H1 (cell line): Measurements from ENCODE around the gene FOXD4L1. TPM values are rescaled to one million over a fixed set of nuclear protein-coding genes. Genes with fewer than 3 reads are reported as not detected.
"Not testable (repeated sequence)": the region's sequence is repeated elsewhere in the genome, so short reads cannot be mapped to it uniquely, and the experiment has no call there.

Source experiments
- CTCF ChIA-PET: fragments of 300-600 bp; sonication (Branson Sonifier 250); formaldehyde crosslinking; loops from one replicate; lab custom pipeline; 2021; ENCODE audit not compliant: partially characterized antibody; lab: Charles Lee
- POLR2A ChIA-PET: fragments of 300-600 bp; sonication (Branson Sonifier 250); formaldehyde crosslinking; loops from one replicate; lab custom pipeline; 2021; ENCODE audit warnings: inconsistent platforms; ENCODE audit not compliant: partially characterized antibody; lab: Charles Lee
- DNase-seq, 2 experiments: peaks; one replicate each; pipeline versions ENCODE4 v3.0.0 to v3.0.0-alpha.2; 2010 to 2022; ENCODE audit warnings: low spot score in 2 of 2, low read depth in 1 of 2, mixed read lengths in 1 of 2
- FAIRE-seq: peaks from 2 replicates; lab custom pipeline; 2011; peaks lifted over from hg19 to GRCh38; lab: Jason Lieb, UNC
- H2AFZ ChIP-seq: 2 replicates; pipeline ENCODE4 v1.8.1; 2012; ENCODE audit warnings: low read length, inconsistent platforms
- H2AK5ac ChIP-seq: 2 replicates; pipeline ENCODE4 v1.6.1; 2013; ENCODE audit warnings: low read depth, low read length
- H2BK120ac ChIP-seq: replicated peaks from 2 replicates; pipeline ENCODE3; 2013; ENCODE audit warnings: low read depth, low read length, inconsistent platforms
- H2BK12ac ChIP-seq: 2 replicates; pipeline ENCODE4 v1.6.1; 2013; ENCODE audit warnings: low read depth, low read length
- H2BK15ac ChIP-seq: 2 replicates; pipeline ENCODE4 v1.6.1; 2013; ENCODE audit warnings: low read length
- H2BK20ac ChIP-seq: 2 replicates; pipeline ENCODE4 v1.6.1; 2013; ENCODE audit warnings: low read length
- H2BK5ac ChIP-seq: 2 replicates; pipeline ENCODE4 v1.6.1; 2013; ENCODE audit warnings: low read depth, low read length
- H3K14ac ChIP-seq: 2 replicates; pipeline ENCODE4 v1.6.1; 2013; ENCODE audit warnings: inconsistent platforms; ENCODE audit not compliant: insufficient read length
- H3K18ac ChIP-seq: 2 replicates; pipeline ENCODE4 v1.6.1; 2013; ENCODE audit warnings: low read length; ENCODE audit errors: extremely low read depth
- H3K23ac ChIP-seq: 2 replicates; pipeline ENCODE4 v1.6.1; 2013; ENCODE audit warnings: inconsistent platforms; ENCODE audit not compliant: insufficient read length
- H3K23me2 ChIP-seq: 2 replicates; pipeline ENCODE4 v1.6.1; 2013; ENCODE audit warnings: low read depth, low read length
- H3K27ac ChIP-seq: 2 replicates; pipeline ENCODE4 v1.6.1; 2011; ENCODE audit warnings: low read depth, low read length, inconsistent platforms
- H3K27me3 ChIP-seq, 4 experiments: replicated peaks in 1 of 4; 1 replicate in 1 of 4; 2 replicates in 3 of 4; pipeline versions ENCODE4 v1.6.1 to v1.8.1; 2011 to 2013; ENCODE audit warnings: low read length in 3 of 4, mild to moderate bottlenecking in 3 of 4, inconsistent platforms in 2 of 4, mixed read lengths in 2 of 4, moderate library complexity in 1 of 4; ENCODE audit not compliant: control insufficient read depth in 3 of 4, insufficient read depth in 3 of 4; ENCODE audit errors: extremely low read depth in 1 of 4
- H3K36me3 ChIP-seq, 4 experiments: 2 replicates each; pipeline versions ENCODE4 v1.6.1 to v1.8.1; 2011 to 2013; ENCODE audit warnings: mild to moderate bottlenecking in 4 of 4, low read length in 3 of 4, moderate library complexity in 2 of 4, control low read depth in 1 of 4, inconsistent platforms in 1 of 4; ENCODE audit not compliant: insufficient read depth in 4 of 4, control insufficient read depth in 2 of 4
- H3K4ac ChIP-seq: replicated peaks from 2 replicates; pipeline ENCODE3; 2013; ENCODE audit warnings: low read length, low read depth, mixed read lengths, inconsistent platforms; ENCODE audit not compliant: insufficient read length
- H3K4me1 ChIP-seq, 4 experiments: replicated peaks in 1 of 4; 1 replicate in 1 of 4; 2 replicates in 3 of 4; pipeline versions ENCODE4 v1.6.1 to v1.8.1; 2011 to 2013; ENCODE audit warnings: low read length in 3 of 4, inconsistent platforms in 2 of 4, mixed read lengths in 1 of 4; ENCODE audit not compliant: insufficient read depth in 4 of 4, control insufficient read depth in 3 of 4
- H3K4me2 ChIP-seq, 2 experiments: 2 replicates each; pipeline versions ENCODE4 v1.6.1 to v1.8.1; 2011 to 2013; ENCODE audit warnings: low read depth in 2 of 2, low read length in 2 of 2, control low read depth in 1 of 2, inconsistent platforms in 1 of 2, mild to moderate bottlenecking in 1 of 2; ENCODE audit not compliant: insufficient read depth in 1 of 2
- H3K4me3 ChIP-seq, 4 experiments: fragments of 200-600, 300-600 bp in 1 of 4; sonication (generic), shearing (Covaris generic), sonication (Bioruptor Twin) in 1 of 4; 2 replicates each; pipeline versions ENCODE4 v1.5.1 to v1.8.1; 2011 to 2016; ENCODE audit warnings: low read length in 4 of 4, low read depth in 3 of 4, control low read depth in 2 of 4, inconsistent platforms in 2 of 4, mild to moderate bottlenecking in 2 of 4, mixed read lengths in 1 of 4, moderate library complexity in 1 of 4; ENCODE audit not compliant: insufficient read depth in 2 of 4; ENCODE audit errors: extremely low read depth in 1 of 4
- H3K56ac ChIP-seq: replicated peaks from 2 replicates; pipeline ENCODE3; 2013; ENCODE audit warnings: low read depth, mild to moderate bottlenecking, mixed read lengths, low read length, inconsistent platforms; ENCODE audit not compliant: insufficient read length
- H3K79me1 ChIP-seq: 2 replicates; pipeline ENCODE4 v1.6.1; 2013; ENCODE audit warnings: low read depth, low read length, control low read depth
- H3K79me2 ChIP-seq, 2 experiments: 2 replicates each; pipeline versions ENCODE4 v1.6.1 to v1.8.1; 2012 to 2013; ENCODE audit warnings: low read length in 2 of 2, mild to moderate bottlenecking in 2 of 2, inconsistent platforms in 1 of 2; ENCODE audit not compliant: insufficient read depth in 2 of 2, control insufficient read depth in 1 of 2
- H3K9ac ChIP-seq, 4 experiments: replicated peaks in 1 of 4; 1 replicate in 1 of 4; 2 replicates in 3 of 4; pipeline versions ENCODE4 v1.6.1 to v1.8.1; 2011 to 2013; ENCODE audit warnings: low read depth in 3 of 4, low read length in 3 of 4, control low read depth in 2 of 4, mild to moderate bottlenecking in 2 of 4, moderate library complexity in 2 of 4, inconsistent platforms in 1 of 4; ENCODE audit errors: extremely low read depth in 1 of 4
- H3K9me3 ChIP-seq, 2 experiments: 2 replicates each; pipeline versions ENCODE4 v1.6.1 to v1.8.1; 2012 to 2013; ENCODE audit warnings: mild to moderate bottlenecking in 2 of 2, moderate library complexity in 2 of 2, control low read depth in 1 of 2, inconsistent platforms in 1 of 2, low read depth in 1 of 2, low read length in 1 of 2, mixed read lengths in 1 of 2; ENCODE audit not compliant: insufficient read depth in 2 of 2
- H4K20me1 ChIP-seq, 2 experiments: replicated peaks in 1 of 2; 2 replicates each; pipeline versions ENCODE3 to v1.8.1; 2011 to 2013; ENCODE audit warnings: inconsistent platforms in 2 of 2, low read length in 2 of 2, mild to moderate bottlenecking in 1 of 2; ENCODE audit not compliant: insufficient read depth in 2 of 2, control insufficient read depth in 1 of 2
- H4K5ac ChIP-seq: 2 replicates; pipeline ENCODE4 v1.6.1; 2013; ENCODE audit warnings: low read length, low read depth, mixed read lengths, inconsistent platforms; ENCODE audit not compliant: insufficient read length
- H4K8ac ChIP-seq: 2 replicates; pipeline ENCODE4 v1.8.0; 2013; ENCODE audit warnings: mild to moderate bottlenecking, moderate library complexity, low read length, inconsistent platforms; ENCODE audit not compliant: insufficient read depth; ENCODE audit errors: extremely low read depth
- H4K91ac ChIP-seq: replicated peaks from 2 replicates; pipeline ENCODE3; 2013; ENCODE audit warnings: low read length, mixed read lengths, inconsistent platforms; ENCODE audit not compliant: insufficient read length
- WGBS, 2 experiments: shearing (Covaris generic) in 1 of 2; methylation state at CpG; one replicate each; pipeline versions ENCODE4 v1.1.6 to v1.1.7; 2013 to 2015; ENCODE audit warnings: low lambda C conversion rate in 2 of 2, mixed read lengths in 2 of 2, inconsistent platforms in 1 of 2, low coverage in 1 of 2, missing lambda C conversion rate in 1 of 2; ENCODE audit not compliant: insufficient replicate concordance in 2 of 2, insufficient coverage in 1 of 2, insufficient read length in 1 of 2; ENCODE audit errors: extremely low coverage in 1 of 2, missing lambda C conversion rate in 1 of 2; 5-methylcytosine and 5-hydroxymethylcytosine counted together
- polyA plus RNA-seq, 7 experiments: library from polyadenylated mRNA; depleted of rRNA in 3 of 7; stranded (reverse) in 5 of 7; unstranded in 2 of 7; fragments of >200 nt in 5 of 7; fragments of 200-250 nt in 2 of 7; gene quantifications; 1 replicate in 5 of 7; 2 replicates in 1 of 7; 4 replicates in 1 of 7; pipeline versions ENCODE4 v1.2.1 to v1.2.3, GENCODE V29; 2011 to 2013; ENCODE audit warnings: missing spikeins in 2 of 7, mixed read lengths in 2 of 7
- total RNA-seq: library from RNA; stranded (reverse); fragmentation: NEBNext Ultra II Directional; extraction: Animal tissue kit (Norgen Biotek cat#: 25700); gene quantifications from 2 replicates; pipeline ENCODE4 v1.2.1, GENCODE V29; 2021

Gene FOXD4L1
- total and polyA plus RNA-seq, 2 of the 8 experiments (the other 6 are each of a cell fraction or from before 2014, with no cell fraction given) = not detected

DNA sequence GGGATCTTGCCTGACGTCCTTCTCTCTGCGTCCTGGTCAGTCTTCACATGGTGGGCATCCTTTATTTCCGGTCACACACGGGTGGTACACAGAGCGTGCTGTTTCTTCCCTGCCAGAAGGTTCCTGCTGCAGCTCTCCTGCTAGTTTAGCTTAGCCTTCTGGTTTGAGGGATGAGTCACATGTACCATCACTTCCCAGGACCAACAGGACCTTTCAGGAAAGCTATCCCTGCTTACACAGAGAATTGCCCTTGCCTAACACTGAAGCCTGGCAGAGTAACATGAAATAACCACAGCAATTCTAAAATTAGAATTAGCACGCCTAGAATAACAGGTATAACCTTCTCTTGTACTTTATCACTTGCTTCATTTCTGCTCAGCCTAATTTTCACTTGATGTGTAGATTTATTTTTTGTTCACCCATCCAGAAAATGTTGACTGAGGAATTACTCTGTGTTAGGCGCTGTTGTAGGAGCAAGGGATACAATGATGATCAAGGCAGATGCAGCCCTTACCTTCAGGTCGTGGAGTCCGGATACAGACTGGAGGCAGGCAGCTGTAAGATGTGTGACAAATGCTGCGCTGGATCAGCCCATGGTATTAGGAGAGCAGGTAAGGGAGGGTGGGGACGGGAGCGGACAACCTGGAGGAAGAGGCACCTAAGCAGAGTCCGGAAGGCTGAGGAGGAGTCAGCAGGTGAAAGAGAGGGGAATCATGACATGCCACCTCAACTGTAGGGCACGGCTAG is 9.1 kb downstream of the FOXD4L1 start:
- H2BK5ac ChIP-seq, H3K18ac ChIP-seq, H2BK120ac ChIP-seq, H2BK12ac ChIP-seq, H3K4ac ChIP-seq, H4K91ac ChIP-seq, H3K36me3 ChIP-seq, H4K8ac ChIP-seq, DNase-seq, H3K23me2 ChIP-seq, CTCF ChIA-PET, H3K9me3 ChIP-seq, H2AFZ ChIP-seq, H3K4me1 ChIP-seq, H3K4me2 ChIP-seq, H4K20me1 ChIP-seq, H3K79me1 ChIP-seq, H4K5ac ChIP-seq, H2BK20ac ChIP-seq, H2AK5ac ChIP-seq, H3K27ac ChIP-seq, H3K23ac ChIP-seq, H3K56ac ChIP-seq, H3K14ac ChIP-seq, H2BK15ac ChIP-seq, FAIRE-seq, POLR2A ChIA-PET, H3K4me3 ChIP-seq, H3K79me2 ChIP-seq, H3K9ac ChIP-seq: not testable (repeated sequence)
- 41% methylated on average over 10 of the region's 14 CpGs; no CpG with 5 or more reads in 1 of the 2 experiments for WGBS, 2 experiments
- peaks cover 17 to 35% (median 23%) of the 10 kb centered on the region in 4 experiments; a peak in 6 of 7 replicates for H3K27me3 ChIP-seq

GRCh38 chr2:113508187-113508586 is 9.7 kb downstream of the FOXD4L1 start:
- H2AK5ac ChIP-seq, H3K4me2 ChIP-seq, H3K27ac ChIP-seq, H4K5ac ChIP-seq, H3K4ac ChIP-seq, H3K4me1 ChIP-seq, FAIRE-seq, H3K56ac ChIP-seq, H4K8ac ChIP-seq, H3K79me1 ChIP-seq, H3K79me2 ChIP-seq, H3K9me3 ChIP-seq, H3K4me3 ChIP-seq, H3K23ac ChIP-seq, H2BK5ac ChIP-seq, DNase-seq, H3K14ac ChIP-seq, H2BK20ac ChIP-seq, H3K36me3 ChIP-seq, H3K18ac ChIP-seq, H2BK12ac ChIP-seq, H3K23me2 ChIP-seq, H4K20me1 ChIP-seq, H4K91ac ChIP-seq, POLR2A ChIA-PET, CTCF ChIA-PET, H2BK120ac ChIP-seq, H2BK15ac ChIP-seq, H2AFZ ChIP-seq, H3K9ac ChIP-seq: not testable (repeated sequence)
- H3K27me3 ChIP-seq = peaks cover 13 to 29% (median 18%) of the 10 kb centered on the region in 4 experiments; a peak in 6 of 7 replicates
- 40% methylated on average over 3 of the region's 11 CpGs; no CpG with 5 or more reads in 1 of the 2 experiments for WGBS, 2 experiments
